MV-4-11 (cell line): ENCODE results near the gene ZNF804A.
"Not testable (repeated sequence)": the region's sequence is repeated elsewhere in the genome, so short reads cannot be mapped to it uniquely, and the experiment has no call there.

ENCODE experiments used
- DNase-seq: peaks from one replicate; lab custom pipeline; 2025; lab: John Stamatoyannopoulos, UW

The ZNF804A gene

GRCh38 chr2:184727813-184728212 is 129.5 kb downstream of the ZNF804A start:
- no peak for DNase-seq

- no peak for DNase-seq
Measured at GRCh38 chr2:184728411-184728810, 130.1 kb downstream of the ZNF804A start.

GRCh38 chr2:184729581-184729980 is 131.3 kb downstream of the ZNF804A start:
- no peak for DNase-seq

- no peak for DNase-seq
Measured at GRCh38 chr2:184730288-184730687, 132.0 kb downstream of the ZNF804A start.

- no peak for DNase-seq
Measured at GRCh38 chr2:184734338-184734737, 136.0 kb downstream of the ZNF804A start.

- no peak for DNase-seq
Measured at GRCh38 chr2:184735611-184736010, 137.3 kb downstream of the ZNF804A start.

- no peak for DNase-seq
Measured at GRCh38 chr2:184743096-184743495, 144.8 kb downstream of the ZNF804A start.

- DNase-seq: no peak
Measured at GRCh38 chr2:184756161-184756560, 157.8 kb downstream of the ZNF804A start.

- DNase-seq: no peak
Measured at GRCh38 chr2:184756885-184757284, 158.6 kb downstream of the ZNF804A start.

GRCh38 chr2:184759557-184760255 is 161.4 kb downstream of the ZNF804A start:
- not testable (repeated sequence) for DNase-seq

- DNase-seq: no peak
Measured at GRCh38 chr2:184760931-184761330, 162.6 kb downstream of the ZNF804A start.

- DNase-seq: peak; percentile 15
Measured at GRCh38 chr2:184765112-184765895, 167.0 kb downstream of the ZNF804A start.

GRCh38 chr2:184767059-184767458 is 168.7 kb downstream of the ZNF804A start:
- peak; percentile 28 for DNase-seq

- DNase-seq: no peak
Measured at GRCh38 chr2:184769023-184769422, 170.7 kb downstream of the ZNF804A start.

GRCh38 chr2:184769686-184770085 is 171.4 kb downstream of the ZNF804A start:
- no peak for DNase-seq

GRCh38 chr2:184779777-184780176 is 181.4 kb downstream of the ZNF804A start:
- DNase-seq: no peak

GRCh38 chr2:184780384-184780783 is 182.1 kb downstream of the ZNF804A start:
- no peak for DNase-seq

- DNase-seq: no peak
Measured at GRCh38 chr2:184780944-184781343, 182.6 kb downstream of the ZNF804A start.

GRCh38 chr2:184783576-184783975 is 185.2 kb downstream of the ZNF804A start:
- DNase-seq: no peak

- no peak for DNase-seq
Measured at GRCh38 chr2:184793176-184793575, 194.8 kb downstream of the ZNF804A start.

- DNase-seq: peak; percentile 38
Measured at GRCh38 chr2:184799379-184799778, 201.1 kb downstream of the ZNF804A start.

- no peak for DNase-seq
Measured at GRCh38 chr2:184814421-184814820, 216.1 kb downstream of the ZNF804A start.

GRCh38 chr2:184815824-184816223 is 217.5 kb downstream of the ZNF804A start:
- DNase-seq: no peak
